HCT116 (cell line): ENCODE data around the gene C19orf85. TPM values are rescaled to one million over a fixed set of nuclear protein-coding genes. Genes with fewer than 3 reads are reported as not detected.

Source experiments
- ATAC-seq: fragments of 200-7000 bp; cut with Tn5 transposase; 2 replicates; pipeline ENCODE4 v1.9.1; 2020; ENCODE audit warnings: mild to moderate bottlenecking, moderate library complexity
- BruUV-seq: library from RNA; stranded (reverse); fragments of 400-500 nt; replicated peaks from 2 replicates; lab custom pipeline; 2021; lab: Mats Ljungman, UMichigan
- CTCF ChIA-PET: fragments of 300-600 bp; sonication (Branson Sonifier 250); formaldehyde crosslinking; loops from one replicate; lab custom pipeline; 2021; ENCODE audit warnings: antibody characterized with exemption; lab: Charles Lee
- POLR2A ChIA-PET: fragments of 300-600, 350-600 bp; sonication (Branson Sonifier 250); formaldehyde crosslinking; loops from one replicate; lab custom pipeline; 2021; ENCODE audit warnings: antibody characterized with exemption; lab: Charles Lee
- RAD21 ChIA-PET, 2 experiments: fragments of 300-600 bp; sonication (Branson Sonifier 250); formaldehyde crosslinking; loops; one replicate each; lab custom pipeline; 2023; ENCODE audit warnings: low total read pairs in 2 of 2; ENCODE audit not compliant: uncharacterized antibody in 2 of 2, unreplicated experiment in 2 of 2, low non-redundant PET in 1 of 2; lab: Charles Lee
- DNase-seq: peaks from one replicate; pipeline ENCODE4 v3.0.0-alpha.2; 2010; ENCODE audit warnings: low read depth, low spot score
- H2AFZ ChIP-seq: fragments of 200-600 bp; shearing (Covaris generic), sonication (generic); 2 replicates; pipeline ENCODE4 v1.6.1; 2017; ENCODE audit warnings: low read depth, mixed run types, mixed read lengths, antibody characterized with exemption, low read length; ENCODE audit not compliant: poor library complexity, severe bottlenecking
- H3K27ac ChIP-seq: 2 replicates; pipeline ENCODE4 v1.5.1; 2012; ENCODE audit warnings: low read depth, low read length
- H3K27me3 ChIP-seq: fragments of 200-600 bp; sonication (generic); 2 replicates; pipeline ENCODE4 v1.6.1; 2016; ENCODE audit warnings: mixed run types, low read length, mixed read lengths; ENCODE audit not compliant: insufficient read depth
- H3K36me3 ChIP-seq, 2 experiments: fragments of 200-500 bp in 1 of 2; fragments of 200-600 bp in 1 of 2; sonication (Bioruptor generic) in 1 of 2; sonication (generic) in 1 of 2; 2 replicates each; pipeline versions ENCODE4 v1.5.1 to v1.6.1; 2014 to 2016; ENCODE audit warnings: low read length in 2 of 2, inconsistent platforms in 1 of 2, mixed read lengths in 1 of 2, mixed run types in 1 of 2; ENCODE audit not compliant: insufficient read depth in 2 of 2, control insufficient read depth in 1 of 2
- H3K4me1 ChIP-seq, 2 experiments: fragments of 200-600 bp in 1 of 2; sonication (generic) in 1 of 2; 2 replicates each; pipeline versions ENCODE4 v1.5.1 to v1.6.1; 2012 to 2017; ENCODE audit warnings: low read length in 2 of 2, inconsistent platforms in 1 of 2, mild to moderate bottlenecking in 1 of 2, mixed read lengths in 1 of 2, mixed run types in 1 of 2, moderate library complexity in 1 of 2; ENCODE audit not compliant: insufficient read depth in 2 of 2, control insufficient read depth in 1 of 2
- H3K4me2 ChIP-seq: fragments of 200-600 bp; sonication (generic); 2 replicates; pipeline ENCODE4 v1.6.1; 2017; ENCODE audit warnings: mixed run types, low read length, mixed read lengths
- H3K4me3 ChIP-seq, 2 experiments: fragments of 200-600 bp in 1 of 2; sonication (generic) in 1 of 2; replicated peaks in 1 of 2; 2 replicates each; pipeline ENCODE4 v1.5.1; 2011 to 2016; ENCODE audit warnings: low read length in 2 of 2, control low read depth in 1 of 2, low read depth in 1 of 2, mild to moderate bottlenecking in 1 of 2, mixed read lengths in 1 of 2, mixed run types in 1 of 2
- H3K79me2 ChIP-seq: fragments of 200-600 bp; sonication (generic); 2 replicates; pipeline ENCODE4 v1.6.1; 2017; ENCODE audit warnings: mild to moderate bottlenecking, mixed run types, low read length, moderate library complexity, mixed read lengths; ENCODE audit not compliant: insufficient read depth
- H3K9ac ChIP-seq: fragments of 200-600 bp; sonication (generic); 2 replicates; pipeline ENCODE4 v1.6.1; 2016; ENCODE audit warnings: low read length, mixed read lengths
- H3K9me2 ChIP-seq: fragments of 200-600 bp; sonication (generic), shearing (Covaris generic); 2 replicates; pipeline ENCODE4 v1.6.1; 2017; ENCODE audit warnings: mixed run types, mild to moderate bottlenecking, moderate library complexity; ENCODE audit not compliant: insufficient read depth
- H3K9me3 ChIP-seq, 2 experiments: fragments of 200-500 bp in 1 of 2; fragments of 200-600 bp in 1 of 2; sonication (Bioruptor generic) in 1 of 2; sonication (generic) in 1 of 2; 2 replicates each; pipeline ENCODE4 v1.6.1; 2014 to 2017; ENCODE audit warnings: low read length in 2 of 2, mixed read lengths in 2 of 2, inconsistent platforms in 1 of 2, low read depth in 1 of 2, mild to moderate bottlenecking in 1 of 2, mixed run types in 1 of 2, moderate library complexity in 1 of 2; ENCODE audit not compliant: control insufficient read depth in 1 of 2, insufficient read depth in 1 of 2
- H4K20me1 ChIP-seq: fragments of 200-600 bp; sonication (generic), shearing (Covaris generic); 2 replicates; pipeline ENCODE4 v1.6.1; 2017; ENCODE audit warnings: mixed run types, mild to moderate bottlenecking, moderate library complexity; ENCODE audit not compliant: insufficient read depth
- CEBPB ChIP-seq: IDR thresholded peaks from 2 replicates; pipeline ENCODE4 v1.6.1; 2012; ENCODE audit warnings: low read depth
- EGR1 ChIP-seq: IDR thresholded peaks from 2 replicates; pipeline ENCODE4 v1.6.1; 2012; ENCODE audit warnings: low read depth
- ELF1 ChIP-seq: IDR thresholded peaks from 2 replicates; pipeline ENCODE4 v1.6.1; 2012; ENCODE audit warnings: low read depth, borderline replicate concordance
- EZH2 ChIP-seq: fragments of 200-600 bp; sonication (generic); IDR thresholded peaks from 2 replicates; pipeline ENCODE4 v1.6.1; 2017; ENCODE audit warnings: antibody characterized with exemption, mixed run types
- FOSL1 ChIP-seq: IDR thresholded peaks from 2 replicates; pipeline ENCODE4 v1.6.1; 2012; ENCODE audit warnings: low read depth
- POLR2AphosphoS5 ChIP-seq: IDR thresholded peaks from 2 replicates; pipeline ENCODE4 v1.6.1; 2011; ENCODE audit warnings: mild to moderate bottlenecking, low read depth, low read length, moderate library complexity
- SP1 ChIP-seq: IDR thresholded peaks from 2 replicates; pipeline ENCODE4 v1.6.1; 2012; ENCODE audit warnings: low read depth
- ZFX ChIP-seq: fragments of 450-650 bp; IDR thresholded peaks from 2 replicates; pipeline ENCODE4 v1.6.1; 2017
- ZNF274 ChIP-seq: fragments of 200-500 bp; sonication (Bioruptor generic); IDR thresholded peaks from 2 replicates; pipeline ENCODE4 v1.6.1; 2014; ENCODE audit warnings: mild to moderate bottlenecking, low read depth, low read length, inconsistent platforms
- intact Hi-C: fragments of 100-400 bp; cut with micrococcal nuclease; formaldehyde crosslinking; loops from 2 replicates; pipeline ENCODE4 v1.10.0; 2022
- total RNA-seq: library from RNA; stranded (reverse); gene quantifications from one replicate; pipeline ENCODE4 v1.2.1, GENCODE V29; 2021; ENCODE audit not compliant: unreplicated experiment
- TF ChIP-seq, protein P1 (sequence below): IDR thresholded peaks from 2 replicates; pipeline ENCODE4 v1.6.1; 2012

C19orf85 gene
- total RNA-seq, 1 experiment from 2014 or later, result 0.34 TPM

DNA sequence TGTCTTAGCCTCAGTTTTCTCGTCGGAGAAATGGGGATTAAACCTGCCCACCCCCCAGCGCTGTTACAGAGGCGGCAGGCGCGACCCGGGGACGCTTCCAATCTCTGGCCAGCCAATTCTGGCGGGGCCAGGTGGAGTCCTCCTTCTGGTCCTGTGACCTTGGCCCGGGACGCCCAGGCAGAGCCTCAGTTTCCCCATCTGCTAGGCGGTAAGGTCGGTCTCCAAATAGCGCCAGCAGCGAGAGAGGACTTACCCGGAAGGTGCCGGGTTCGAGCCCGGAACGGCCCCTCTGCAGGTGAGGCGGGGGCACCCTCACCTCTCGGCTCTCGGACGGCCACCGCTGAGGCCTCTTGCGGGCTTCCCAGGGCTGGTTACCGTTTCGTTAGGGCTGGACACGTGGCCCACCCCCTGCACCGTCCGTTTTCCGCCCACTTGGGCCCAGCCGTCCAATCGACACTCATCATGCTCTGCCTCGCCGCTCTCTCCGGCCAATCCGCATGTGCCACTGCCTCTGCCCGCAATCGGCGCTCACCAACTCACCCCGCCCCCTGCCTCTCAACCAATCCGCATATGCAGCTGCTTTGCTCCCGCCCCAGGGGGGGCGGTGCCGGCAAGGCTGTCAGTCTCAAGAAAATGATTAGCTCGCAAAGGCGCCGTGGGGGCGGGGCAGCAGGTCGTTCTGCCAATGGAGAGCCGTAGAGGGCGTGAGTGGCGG lies 3.1 kb downstream of the C19orf85 start, which contains the start of gene ISOC2:
Gene ISOC2 (minus strand): TSS at position 384 of the 715 bp plus-strand sequence. CDS start 5,156 bp downstream, outside the sequence.
- RAD21 ChIA-PET, result interaction anchor here in 1 of 2 experiments (0.9 kb wide), 1 partner anchor 42 kb away, joined by 4 read pairs; no protein-coding TSS in a partner anchor
- intact Hi-C loops, result no loop called here
- CTCF ChIA-PET, result interaction anchor here (0.6 to 1.5 kb wide), 6 partner anchors 8 to 315 kb away, joined by 3 to 7 read pairs (median 4); partner anchors contain the start of gene ZNF865
- POLR2A ChIA-PET, result interaction anchor here (0.6 to 1.0 kb wide), 6 partner anchors 10 to 54 kb away, joined by 3 to 12 read pairs (median 5); partner anchors contain the start of genes UBE2S and ZNF628
- TF ChIP-seq SP1 (peak; percentile 99), FOSL1 (no peak), EGR1 (peak; percentile 78)
- TF ChIP-seq, protein P1, sequence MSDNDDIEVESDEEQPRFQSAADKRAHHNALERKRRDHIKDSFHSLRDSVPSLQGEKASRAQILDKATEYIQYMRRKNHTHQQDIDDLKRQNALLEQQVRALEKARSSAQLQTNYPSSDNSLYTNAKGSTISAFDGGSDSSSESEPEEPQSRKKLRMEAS, result peak; percentile 96
- no peaks in the 10 kb centered on the region for H3K27me3 ChIP-seq
- peak within 1 kb of the TSS; percentile 96 for H3K9ac ChIP-seq
- peak within 1 kb of the TSS; percentile 87 for H3K27ac ChIP-seq
- no peaks in the 10 kb centered on the region for H3K9me3 ChIP-seq
- peak within 1 kb of the TSS; percentile 98 to 99 for H3K4me3 ChIP-seq
- no peaks in the 10 kb centered on the region for H3K9me2 ChIP-seq
- peak; percentile 93 for ATAC-seq
- H4K20me1 ChIP-seq, result no peaks in the 10 kb centered on the region
- no TSS peak for BruUV-seq
- H3K79me2 ChIP-seq, result peaks cover 12% of the 10 kb centered on the region; the same call in 1 of the 2 replicates
- DNase-seq, result peak; percentile 99
- H3K4me2 ChIP-seq, result peak within 1 kb of the TSS; percentile 98
- no peaks in the 10 kb centered on the region for H3K36me3 ChIP-seq
- H3K4me1 ChIP-seq, result peaks cover 9 to 28% of the 10 kb centered on the region in 2 experiments
- H2AFZ ChIP-seq, result no peak within 1 kb of the TSS

DNA sequence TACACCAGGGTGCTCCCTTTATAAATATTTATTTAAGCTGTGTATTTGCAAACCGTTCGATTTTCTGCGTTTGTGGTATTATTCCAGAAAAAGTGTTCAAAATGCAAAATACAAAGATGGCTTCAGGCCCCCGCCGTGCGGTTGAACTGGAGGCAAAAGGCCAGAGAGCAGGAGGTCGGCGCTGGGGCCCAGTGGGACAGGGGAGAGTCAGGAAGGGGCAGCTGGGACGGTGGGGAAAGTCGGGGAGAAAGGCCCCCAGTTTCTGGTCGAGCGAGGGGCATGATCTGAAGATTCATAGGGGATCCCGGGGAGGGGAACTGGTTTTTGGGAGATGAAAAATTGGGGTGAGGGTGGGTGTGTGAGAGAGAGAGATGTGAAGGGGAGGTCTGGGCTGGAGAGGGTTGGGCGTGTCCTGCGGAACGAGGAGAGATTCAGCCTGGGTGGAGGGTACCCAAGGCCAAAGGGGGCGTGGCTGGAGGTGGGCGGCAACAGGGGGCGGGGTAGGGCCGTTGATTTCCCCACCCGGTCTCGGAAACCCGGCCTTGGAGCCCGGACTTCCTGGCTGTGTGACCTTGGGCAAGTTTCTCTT lies 3.8 kb downstream of the C19orf85 start:
- H4K20me1 ChIP-seq, result no peaks in the 10 kb centered on the region
- no peaks in the 10 kb centered on the region for H3K9me2 ChIP-seq
- H3K27me3 ChIP-seq, result no peaks in the 10 kb centered on the region
- peak overlapping the region; percentile 87 for H3K27ac ChIP-seq
- CTCF ChIA-PET, result no interaction called here
- no peak for TF ChIP-seq SP1
- TF ChIP-seq ZNF274, result no peak
- no peak for TF ChIP-seq ELF1
- no peak for TF ChIP-seq CEBPB
- TF ChIP-seq ZFX, result no peak
- 0 out of 2 replicates have a peak, but pooled peaks have one; percentile 14 for TF ChIP-seq POLR2AphosphoS5
- TF ChIP-seq EZH2, result no peak
- BruUV-seq, result no TSS peak
- H3K4me1 ChIP-seq, result peaks cover 9 to 23% of the 10 kb centered on the region in 2 experiments
- peak; percentile 38 for ATAC-seq
- no peaks in the 10 kb centered on the region for H3K9me3 ChIP-seq
- H3K4me3 ChIP-seq, result peak overlapping the region; percentile 98 to 99
- H3K79me2 ChIP-seq, result peaks cover 12% of the 10 kb centered on the region; the same call in 1 of the 2 replicates
- RAD21 ChIA-PET, result no interaction called here
- H3K9ac ChIP-seq, result peak overlapping the region; percentile 96
- no peak overlapping the region for H2AFZ ChIP-seq
- H3K4me2 ChIP-seq, result peak overlapping the region; percentile 98
- DNase-seq, result no peak
- POLR2A ChIA-PET, result no interaction called here
- intact Hi-C loops, result no loop called here
- H3K36me3 ChIP-seq, result no peaks in the 10 kb centered on the region
